ENCODE data around the gene THSD7A.

Gene THSD7A

GRCh38 chr7:11491811-11492210, 340.2 kb downstream of the THSD7A start:
- no peak for DNase-seq

GRCh38 chr7:11489280-11489679, 342.7 kb downstream of the THSD7A start:
- DNase-seq: no peak

GRCh38 chr7:11486271-11486670, 345.7 kb downstream of the THSD7A start:
- DNase-seq: no peak

- no peak for DNase-seq
Observed at GRCh38 chr7:11485636-11486035, 346.4 kb downstream of the THSD7A start.

- DNase-seq: no peak
Observed at GRCh38 chr7:11480143-11480542, 351.9 kb downstream of the THSD7A start.

GRCh38 chr7:11478882-11479281, 353.1 kb downstream of the THSD7A start:
- DNase-seq: no peak

- no peak for DNase-seq
Observed at GRCh38 chr7:11478426-11478825, 353.6 kb downstream of the THSD7A start.

GRCh38 chr7:11474902-11475585, 357.0 kb downstream of the THSD7A start:
- no peak for DNase-seq

- no peak for DNase-seq
Observed at GRCh38 chr7:11473807-11474424, 358.1 kb downstream of the THSD7A start.

GRCh38 chr7:11473220-11473619, 358.8 kb downstream of the THSD7A start:
- DNase-seq: no peak

- no peak for DNase-seq
Observed at GRCh38 chr7:11472646-11473045, 359.4 kb downstream of the THSD7A start.

- no peak for DNase-seq
Observed at GRCh38 chr7:11471255-11471654, 360.7 kb downstream of the THSD7A start.

GRCh38 chr7:11469028-11469745, 362.8 kb downstream of the THSD7A start:
- DNase-seq: no peak

- no peak for DNase-seq
Observed at GRCh38 chr7:11466517-11467105, 365.4 kb downstream of the THSD7A start.

GRCh38 chr7:11464624-11465023, 367.4 kb downstream of the THSD7A start:
- DNase-seq: no peak

GRCh38 chr7:11461946-11462345, 370.1 kb downstream of the THSD7A start:
- no peak for DNase-seq

- DNase-seq: no peak
Observed at GRCh38 chr7:11458736-11459483, 373.1 kb downstream of the THSD7A start.

- DNase-seq: no peak
Observed at GRCh38 chr7:11457419-11457818, 374.6 kb downstream of the THSD7A start.

- DNase-seq: no peak
Observed at GRCh38 chr7:11456574-11456973, 375.4 kb downstream of the THSD7A start.

- DNase-seq: no peak
Observed at GRCh38 chr7:11452476-11452875, 379.5 kb downstream of the THSD7A start.

- no peak for DNase-seq
Observed at GRCh38 chr7:11450281-11450680, 381.7 kb downstream of the THSD7A start.

- DNase-seq: no peak
Observed at GRCh38 chr7:11449316-11449715, 382.7 kb downstream of the THSD7A start.

- DNase-seq: no peak
Observed at GRCh38 chr7:11448323-11448722, 383.7 kb downstream of the THSD7A start.
